ENCODE measurements around the gene QPCTL. TPM values are rescaled to one million over a fixed set of nuclear protein-coding genes. Genes with fewer than 3 reads are reported as not detected.

Gene QPCTL
- total RNA-seq, 2 experiments from 2014 or later = 16.4 to 16.7 TPM

Other genes with a start within 250 kb of the QPCTL start
- gene FOSB, start 224.7 kb upstream of the QPCTL start, total RNA-seq = 10 to 100 TPM in 1 of 2 experiments, 1 to 10 TPM in 1; 9.7 to 10.5 TPM
- gene RTN2, start 195.6 kb upstream of the QPCTL start, total RNA-seq = 1 to 10 TPM; 1.3 to 1.8 TPM
- gene PPM1N, start 194.2 kb upstream of the QPCTL start, total RNA-seq = 1 to 10 TPM; 1.4 to 1.9 TPM
- 100 to 1,000 TPM; 133 to 134 TPM for gene VASP, start 185.2 kb upstream of the QPCTL start, total RNA-seq
- gene OPA3, start 107.9 kb upstream of the QPCTL start, total RNA-seq = 10 to 100 TPM; 14.7 to 15.1 TPM
- gene GPR4, start 90.5 kb upstream of the QPCTL start, total RNA-seq = not detected
- 10 to 100 TPM; 94.4 to 98.8 TPM for gene EML2, start 53.3 kb upstream of the QPCTL start, total RNA-seq
- 1 to 10 TPM; 1.4 to 1.7 TPM for gene GIPR, start 24.4 kb upstream of the QPCTL start, total RNA-seq
- 100 to 1,000 TPM; 818 to 852 TPM for gene SNRPD2, start 713 bp upstream of the QPCTL start, total RNA-seq
- 10 to 100 TPM; 25.5 to 29.6 TPM for gene FBXO46, start 38.2 kb downstream of the QPCTL start, total RNA-seq
- gene MEIOSIN, start 40.8 kb downstream of the QPCTL start, total RNA-seq = under 1 TPM; 0.08 TPM
- 1 to 10 TPM; 1.6 to 1.7 TPM for gene SIX5, start 76.6 kb downstream of the QPCTL start, total RNA-seq
- gene DMPK, start 89.8 kb downstream of the QPCTL start, total RNA-seq = 1 to 10 TPM; 7.3 to 8.6 TPM
- 10 to 100 TPM; 29.5 to 30.7 TPM for gene DMWD, start 100.2 kb downstream of the QPCTL start, total RNA-seq
- gene RSPH6A, start 122.6 kb downstream of the QPCTL start, total RNA-seq = under 1 TPM; 0.12 to 0.21 TPM
- gene SYMPK, start 170.5 kb downstream of the QPCTL start, total RNA-seq = 100 to 1,000 TPM; 104 to 109 TPM
- gene FOXA3, start 171.7 kb downstream of the QPCTL start, total RNA-seq = under 1 TPM; 0.28 to 0.39 TPM
- 10 to 100 TPM; 18.5 to 19.5 TPM for gene IRF2BP1, start 193.5 kb downstream of the QPCTL start, total RNA-seq
- 1 to 10 TPM; 3.9 TPM for gene MYPOP, start 209.9 kb downstream of the QPCTL start, total RNA-seq
- not detected for gene NANOS2, start 222.1 kb downstream of the QPCTL start, total RNA-seq

All from activated naive CD8-positive, alpha-beta T cell treated with anti-CD3 and anti-CD28 coated beads for 36 hours (primary cell).